GM18873 (cell line): ENCODE measurements around the gene ZNF48.

Experiments
- ATAC-seq: cut with Tn5 transposase; IDR thresholded peaks from one replicate; pipeline ENCODE4 v1.9.1; 2021; ENCODE audit warnings: mild to moderate bottlenecking, moderate library complexity, moderate number of reproducible peaks; ENCODE audit not compliant: unreplicated experiment, low FRiP score

ZNF48 gene

DNA sequence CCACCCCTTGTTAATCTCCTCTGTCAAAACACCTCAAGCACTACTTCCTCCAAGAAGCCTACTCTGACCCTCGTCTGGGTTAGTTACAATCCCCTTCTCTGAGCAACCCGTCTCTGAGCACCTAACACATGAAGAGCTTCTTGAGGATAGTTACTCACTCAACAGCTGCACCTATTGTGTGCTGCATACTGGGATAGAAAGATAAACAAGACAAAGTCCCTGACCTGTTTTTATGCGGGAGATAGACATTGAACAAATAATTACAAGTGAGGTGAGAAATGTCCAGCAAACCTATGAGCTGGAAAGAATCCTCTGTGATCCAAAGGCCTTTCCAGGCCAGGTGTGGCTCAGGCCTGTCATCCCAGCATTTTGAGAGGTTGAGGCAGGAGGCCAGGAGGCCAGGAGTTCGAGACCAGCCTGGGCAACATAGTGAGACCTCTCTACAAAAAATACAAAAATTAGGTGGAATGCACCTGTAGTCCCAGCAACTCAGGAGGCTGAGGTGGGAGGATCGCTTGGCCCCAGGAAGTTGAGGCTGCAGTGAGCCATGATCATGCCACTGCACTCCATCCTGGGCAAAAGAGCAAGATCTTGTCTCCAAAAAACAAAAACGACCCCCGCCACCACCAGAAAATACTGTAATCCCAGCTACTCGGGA is 6.7 kb downstream of the ZNF48 start:
- ATAC-seq = no peak

DNA sequence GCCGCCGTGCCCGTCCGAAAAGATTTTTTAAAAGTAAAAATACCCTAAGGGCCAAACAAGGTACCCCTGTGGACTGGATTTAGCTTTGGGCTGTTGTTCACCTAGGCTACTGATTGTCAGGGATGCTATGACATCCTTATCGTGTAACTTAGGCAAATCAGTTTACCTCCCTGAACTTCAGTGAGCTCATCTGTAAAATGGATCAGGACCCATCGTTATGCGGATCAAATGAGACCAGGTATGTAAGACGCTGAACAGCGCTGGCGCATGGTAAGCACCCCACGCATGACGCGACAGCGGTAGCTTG is 11.5 kb downstream of the ZNF48 start:
- ATAC-seq = no peak

DNA sequence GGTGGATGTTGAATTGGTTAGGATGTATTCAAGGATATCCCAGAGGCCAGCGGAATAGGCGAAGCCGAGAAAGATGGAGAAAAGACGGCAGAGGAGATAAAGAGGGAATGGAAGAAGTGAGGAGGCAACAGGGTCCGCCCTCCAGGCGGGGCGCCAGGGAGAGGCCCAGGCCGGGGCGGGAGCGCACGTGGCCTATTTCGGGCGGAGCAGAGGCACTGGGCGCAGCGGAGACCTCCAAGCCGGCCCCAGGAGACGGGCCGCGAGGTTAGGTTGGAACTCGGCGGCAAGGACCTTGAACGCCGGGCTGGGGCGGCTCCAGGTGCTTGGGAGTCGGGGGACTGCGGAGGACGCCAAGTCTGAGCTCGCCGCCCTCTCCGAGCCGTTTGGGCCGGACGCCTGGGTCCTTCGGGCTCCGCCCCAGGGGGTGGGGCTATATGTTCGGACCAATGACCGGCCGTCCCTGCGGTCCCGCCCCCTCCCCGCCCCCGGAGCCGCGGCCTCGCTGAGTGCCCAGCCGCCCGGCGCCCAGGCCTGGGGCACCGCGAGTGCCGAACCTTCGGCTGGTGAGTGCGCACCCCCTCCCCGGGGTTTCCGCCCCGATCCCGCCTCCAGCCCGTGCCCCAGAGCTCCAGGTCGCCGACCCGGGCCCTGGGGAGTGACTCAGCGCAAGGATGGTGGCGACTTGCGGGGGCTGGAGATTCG is 12.0 kb downstream of the ZNF48 start, which contains the start of gene ZNF771:
Gene ZNF771, plus strand, starts transcription at position 505 of the 702 bp plus-strand sequence. CDS start 448 bp downstream, outside the sequence.
- peak; percentile 64 for ATAC-seq

DNA sequence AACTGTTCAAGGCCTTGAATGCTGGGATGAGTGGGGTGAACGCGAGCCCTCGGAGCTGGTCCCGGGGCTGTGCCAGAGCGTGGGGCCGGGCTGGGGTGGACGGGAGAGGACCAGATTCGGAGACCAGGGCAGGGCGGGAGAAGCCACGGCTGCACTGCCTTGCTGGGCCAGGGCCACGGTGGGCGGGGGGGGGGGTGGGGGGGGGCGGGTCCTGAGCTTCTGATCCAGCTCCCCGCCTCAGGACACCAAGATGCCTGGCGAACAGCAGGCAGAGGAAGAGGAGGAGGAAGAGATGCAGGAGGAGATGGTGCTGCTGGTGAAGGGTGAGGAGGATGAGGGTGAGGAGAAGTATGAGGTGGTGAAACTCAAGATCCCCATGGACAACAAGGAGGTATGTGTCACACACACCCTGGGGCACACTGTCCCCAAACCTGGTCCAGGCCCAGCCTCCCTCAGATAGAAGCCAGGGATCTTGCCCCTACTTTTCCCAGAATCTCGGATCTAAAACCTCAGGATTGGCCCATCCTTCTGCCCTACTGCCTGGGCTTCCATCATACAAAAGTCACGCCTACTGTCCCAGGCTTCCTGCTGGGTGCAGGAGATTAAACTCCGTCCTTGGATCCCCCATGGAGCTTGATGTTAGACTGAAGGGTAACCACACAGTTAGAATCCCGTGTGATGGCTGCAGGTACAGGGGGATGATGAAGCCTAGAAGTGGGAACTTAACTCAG is 12.7 kb downstream of the ZNF48 start:
- no peak for ATAC-seq

DNA sequence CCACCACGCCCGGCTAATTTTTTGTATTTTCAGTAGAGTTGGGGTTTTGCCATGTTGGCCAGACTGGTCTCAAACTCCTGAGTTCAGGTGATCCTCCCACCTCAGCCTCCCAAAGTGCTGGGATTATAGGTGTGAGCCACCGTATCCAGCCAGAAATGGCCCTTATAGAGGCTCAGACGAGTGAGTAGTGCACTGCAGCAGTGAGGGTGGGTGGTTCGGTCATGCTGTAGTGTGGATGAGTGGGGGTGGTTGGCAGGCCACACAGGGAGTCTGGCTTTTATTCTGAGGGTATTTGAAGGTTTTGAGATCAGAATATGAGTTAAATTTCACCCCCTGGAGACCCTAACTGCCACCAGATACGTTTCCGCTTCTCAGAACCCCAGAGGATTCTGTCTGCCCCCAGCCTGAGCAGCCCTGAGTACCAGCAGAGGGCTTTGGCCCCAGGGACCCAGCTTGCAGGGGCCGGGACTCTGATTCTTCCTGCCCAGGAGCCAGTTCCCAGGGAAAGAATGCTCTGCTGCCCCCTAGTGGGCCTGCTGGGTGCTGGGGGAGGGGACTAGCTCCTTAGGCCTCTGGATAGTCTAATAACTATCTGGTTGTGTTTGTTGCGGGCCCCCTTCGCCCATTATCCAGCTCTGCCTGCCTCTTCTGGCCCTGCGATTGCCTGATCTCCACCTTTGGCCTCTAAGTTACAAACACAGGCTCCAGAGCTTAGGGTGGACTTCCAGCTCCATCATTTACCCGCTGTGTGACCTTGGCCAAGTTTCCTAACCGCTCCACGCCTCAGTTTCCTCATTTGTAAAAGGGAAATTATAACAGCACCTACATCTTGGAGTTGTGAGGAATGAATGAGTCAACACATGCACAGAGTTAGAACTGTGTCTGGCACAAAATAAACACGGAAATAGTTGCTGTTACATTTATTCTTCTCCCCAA is 14.2 kb downstream of the ZNF48 start:
- no peak for ATAC-seq

DNA sequence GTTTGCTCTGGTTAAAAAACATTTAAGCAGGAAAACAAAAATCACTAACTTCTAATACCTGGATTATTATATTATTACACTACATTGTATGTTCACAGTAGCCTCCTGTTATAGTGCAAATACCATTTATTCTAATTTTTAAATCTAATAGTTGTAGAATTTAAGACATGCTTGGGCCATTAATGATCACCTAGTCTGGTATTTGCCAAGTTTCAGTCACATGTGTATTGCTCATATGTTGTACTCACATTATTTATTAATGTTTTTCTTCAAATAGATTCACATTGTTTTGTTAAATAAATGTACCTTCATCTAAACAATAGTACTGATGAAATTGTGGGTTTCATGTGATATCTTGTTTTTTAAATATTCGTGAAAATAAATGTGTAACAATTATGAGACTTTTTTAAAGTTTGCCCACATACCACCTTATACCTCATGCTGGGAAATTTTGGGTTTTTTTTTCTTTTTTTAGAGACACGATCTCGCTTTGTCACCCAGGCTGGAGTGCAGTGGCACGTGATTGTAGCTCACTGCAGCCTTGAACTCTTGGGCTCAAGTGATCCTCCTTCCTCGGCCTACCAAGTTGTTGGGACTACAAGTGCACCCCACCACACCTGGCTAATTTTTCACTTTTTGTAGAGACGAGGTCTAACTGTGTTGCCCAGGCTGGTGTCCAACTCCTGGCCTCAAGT is 18.0 kb downstream of the ZNF48 start:
- no peak for ATAC-seq

DNA sequence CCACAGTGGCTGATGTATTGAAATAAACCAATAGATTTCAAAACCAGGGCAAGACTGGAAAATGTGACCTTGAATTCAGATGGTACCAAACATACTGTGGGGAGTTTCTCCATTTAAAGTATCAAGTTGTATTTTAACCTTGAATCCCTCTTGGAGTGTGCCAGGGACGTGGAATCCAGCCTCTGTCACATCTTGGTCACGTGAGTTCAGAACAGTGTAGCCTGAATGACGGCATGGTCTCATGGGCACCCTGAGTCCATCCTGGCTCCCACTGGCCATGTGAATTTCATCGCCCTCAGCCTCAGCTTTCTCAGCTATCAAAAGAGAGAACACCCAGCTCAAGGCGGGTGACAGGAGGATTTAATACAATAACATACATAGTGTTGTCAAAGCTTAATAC is 18.9 kb downstream of the ZNF48 start:
- no peak for ATAC-seq

DNA sequence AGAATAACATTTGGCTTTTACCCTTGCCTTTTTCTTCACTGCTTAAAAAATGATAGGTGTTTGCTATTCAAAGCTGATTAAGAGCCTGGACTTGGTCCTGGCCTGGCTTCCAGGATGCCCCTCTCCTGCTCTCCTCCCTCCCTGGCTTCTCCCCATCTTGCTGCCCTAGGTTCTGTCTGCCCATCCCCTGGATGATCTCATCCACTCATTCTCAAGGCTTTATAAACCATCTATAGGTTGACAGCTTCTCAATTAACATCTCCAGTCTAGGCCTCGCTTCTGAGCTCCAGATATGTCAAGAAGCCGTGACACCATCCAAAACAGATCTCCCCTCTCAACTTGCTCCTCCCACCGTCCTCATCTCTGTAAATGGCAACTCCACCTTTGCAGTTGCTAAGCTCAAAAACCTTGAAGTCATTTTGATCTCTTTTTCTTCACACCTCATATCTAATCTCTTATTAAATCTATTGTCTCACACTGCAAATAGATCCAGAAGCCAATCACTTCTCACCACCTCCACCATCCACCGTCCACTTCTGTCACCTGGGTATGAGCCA is 20.9 kb downstream of the ZNF48 start:
- ATAC-seq = no peak

DNA sequence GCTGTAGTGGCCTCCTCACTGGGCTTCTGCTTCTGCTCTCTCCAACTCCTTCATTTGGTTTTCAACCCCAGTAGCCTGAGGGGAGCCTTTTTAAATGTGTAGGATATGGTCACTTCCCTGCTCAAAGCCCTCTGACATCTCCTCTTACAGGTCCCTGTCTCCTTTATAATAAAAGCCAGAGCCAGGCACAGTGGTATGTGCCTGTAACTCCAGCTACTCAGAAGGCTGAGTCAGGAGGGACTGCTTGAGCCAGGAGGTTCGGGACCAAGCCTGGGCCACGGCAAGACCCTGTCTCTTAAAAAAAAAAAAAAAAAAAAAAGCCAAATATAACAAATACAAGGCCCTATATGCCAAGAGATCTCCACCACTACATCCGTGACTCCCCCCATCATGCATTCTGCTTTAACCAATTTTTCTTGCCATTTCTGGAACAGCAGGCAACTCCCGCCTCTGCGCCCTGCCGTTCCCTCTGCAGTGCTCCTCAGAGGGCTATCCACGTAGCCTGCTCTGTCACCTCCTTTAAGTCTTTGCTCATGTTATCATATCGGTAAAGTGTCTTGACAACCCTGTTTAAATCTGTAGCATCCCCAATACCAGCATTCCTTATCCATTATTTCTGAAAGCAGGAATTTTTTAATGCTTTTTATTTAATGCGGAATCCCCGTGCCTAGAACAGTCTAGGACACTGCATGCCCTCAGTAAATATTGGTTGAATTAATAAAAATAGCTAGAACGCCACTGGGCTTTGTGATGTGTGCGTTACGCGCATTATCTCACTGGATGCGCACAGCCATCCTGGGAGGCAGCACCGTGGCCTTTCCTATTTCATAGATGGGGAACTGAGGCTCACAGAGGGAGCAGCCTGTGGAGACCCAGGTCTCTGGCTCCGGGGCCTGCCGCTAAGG is 21.7 kb downstream of the ZNF48 start:
- no peak for ATAC-seq

DNA sequence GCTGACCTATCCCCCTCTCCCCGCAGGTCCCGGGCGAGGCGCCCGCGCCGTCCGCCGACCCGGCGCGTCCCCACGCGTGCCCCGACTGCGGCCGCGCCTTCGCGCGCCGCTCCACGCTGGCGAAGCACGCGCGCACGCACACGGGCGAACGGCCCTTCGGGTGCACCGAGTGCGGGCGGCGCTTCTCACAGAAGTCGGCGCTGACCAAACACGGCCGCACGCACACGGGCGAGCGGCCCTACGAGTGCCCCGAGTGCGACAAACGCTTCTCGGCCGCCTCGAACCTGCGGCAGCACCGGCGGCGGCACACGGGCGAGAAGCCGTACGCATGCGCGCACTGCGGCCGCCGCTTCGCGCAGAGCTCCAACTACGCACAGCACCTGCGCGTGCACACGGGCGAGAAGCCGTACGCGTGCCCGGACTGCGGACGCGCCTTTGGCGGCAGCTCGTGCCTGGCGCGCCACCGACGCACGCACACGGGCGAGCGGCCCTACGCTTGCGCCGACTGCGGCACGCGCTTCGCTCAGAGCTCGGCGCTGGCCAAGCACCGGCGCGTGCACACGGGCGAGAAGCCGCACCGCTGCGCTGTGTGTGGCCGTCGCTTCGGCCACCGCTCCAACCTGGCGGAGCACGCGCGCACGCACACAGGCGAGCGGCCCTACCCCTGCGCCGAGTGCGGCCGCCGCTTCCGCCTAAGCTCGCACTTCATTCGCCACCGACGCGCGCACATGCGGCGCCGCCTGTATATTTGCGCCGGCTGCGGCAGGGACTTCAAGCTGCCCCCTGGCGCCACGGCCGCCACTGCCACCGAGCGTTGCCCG is 22.5 kb downstream of the ZNF48 start:
- ATAC-seq = peak; percentile 62

DNA sequence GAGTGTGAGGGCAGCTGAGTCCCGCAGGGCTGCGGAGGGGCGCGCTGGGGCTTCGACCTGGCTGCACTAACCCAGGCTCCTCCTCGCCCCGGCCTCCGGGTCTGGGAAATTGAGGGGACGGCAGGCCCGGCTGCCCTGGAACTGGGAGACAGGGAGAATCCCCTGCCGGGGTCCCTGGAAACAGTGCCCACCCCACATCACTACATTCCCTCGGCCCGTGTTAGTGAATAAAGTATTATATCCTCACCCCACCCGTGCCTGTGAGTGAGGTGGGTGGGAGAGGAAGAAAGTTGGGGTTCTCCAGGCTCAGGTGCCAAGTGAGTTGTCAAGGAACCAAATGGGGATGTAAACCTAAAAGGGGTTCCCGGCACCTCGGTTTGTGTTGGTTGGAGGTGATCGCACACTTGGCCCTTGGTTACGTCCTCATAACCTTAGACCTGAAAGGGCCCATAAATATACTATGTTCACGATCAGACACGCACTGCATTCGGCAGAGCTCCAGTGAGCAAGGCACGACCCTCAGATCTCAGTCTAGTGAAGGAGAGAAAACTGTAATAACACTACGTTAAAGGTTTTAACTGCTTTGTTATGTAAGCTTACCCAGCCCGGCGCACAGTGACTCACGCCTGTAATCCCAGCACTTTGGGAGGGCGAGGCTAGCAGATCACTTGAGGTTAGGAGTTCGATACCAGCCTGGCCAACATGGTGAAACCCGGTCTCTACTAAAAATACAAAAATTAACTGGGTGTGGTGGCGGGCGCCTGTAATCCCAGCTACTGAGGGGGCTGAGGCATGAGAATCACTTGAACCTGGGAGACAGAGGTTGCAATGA is 23.3 kb downstream of the ZNF48 start:
- ATAC-seq = no peak

DNA sequence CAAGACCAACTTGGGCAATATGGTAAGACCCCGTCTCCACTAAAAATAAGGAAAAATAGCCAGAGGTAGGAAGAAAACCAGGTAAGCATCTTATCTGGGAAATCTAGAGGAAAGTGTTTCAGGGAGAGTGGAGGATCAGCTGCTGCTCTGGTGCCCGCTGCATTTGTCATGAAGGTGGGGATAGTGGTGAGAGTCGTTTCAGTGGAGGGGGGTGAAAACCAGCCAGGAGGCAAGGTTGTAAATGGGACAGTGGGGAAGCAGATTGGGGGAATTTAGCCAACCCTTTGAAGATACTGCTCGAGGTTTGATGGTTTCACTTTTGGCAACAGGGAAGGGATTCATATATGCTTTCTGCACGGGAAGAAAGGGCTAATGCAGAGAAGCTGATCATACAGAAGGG is 25.8 kb downstream of the ZNF48 start:
- ATAC-seq = no peak

DNA sequence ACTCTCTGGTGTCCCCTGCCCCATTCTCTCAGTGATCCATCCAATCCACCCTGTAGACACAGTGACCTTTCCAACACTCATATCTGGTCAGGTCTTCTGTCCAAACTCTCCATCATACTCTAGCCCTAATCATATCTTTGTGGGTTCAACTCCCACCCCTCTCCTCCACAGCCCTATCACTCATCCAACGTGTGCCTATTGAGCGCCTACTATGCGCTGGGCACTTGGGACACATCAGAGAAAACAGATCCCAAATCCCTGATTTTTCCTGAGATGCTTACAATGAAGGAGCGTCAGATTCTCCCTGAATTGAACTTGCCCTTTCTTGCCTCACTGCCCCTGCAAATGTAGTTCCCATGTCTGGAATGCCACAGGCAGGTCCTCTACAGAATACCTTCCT is 32.8 kb downstream of the ZNF48 start:
- ATAC-seq = no peak

DNA sequence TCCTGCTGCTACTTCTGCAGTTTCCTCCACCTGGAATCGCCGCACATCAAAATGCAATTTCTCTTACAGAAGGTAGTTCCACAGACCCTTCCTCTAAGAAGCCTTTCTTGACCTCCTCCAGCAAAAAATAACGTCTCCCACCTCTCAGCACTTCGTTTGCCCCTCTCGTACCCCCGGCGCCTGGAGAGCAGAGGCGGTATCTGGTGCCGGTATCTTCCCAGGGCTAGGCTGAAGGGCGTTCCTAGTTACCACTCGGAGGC is 34.1 kb downstream of the ZNF48 start:
- ATAC-seq = no peak

DNA sequence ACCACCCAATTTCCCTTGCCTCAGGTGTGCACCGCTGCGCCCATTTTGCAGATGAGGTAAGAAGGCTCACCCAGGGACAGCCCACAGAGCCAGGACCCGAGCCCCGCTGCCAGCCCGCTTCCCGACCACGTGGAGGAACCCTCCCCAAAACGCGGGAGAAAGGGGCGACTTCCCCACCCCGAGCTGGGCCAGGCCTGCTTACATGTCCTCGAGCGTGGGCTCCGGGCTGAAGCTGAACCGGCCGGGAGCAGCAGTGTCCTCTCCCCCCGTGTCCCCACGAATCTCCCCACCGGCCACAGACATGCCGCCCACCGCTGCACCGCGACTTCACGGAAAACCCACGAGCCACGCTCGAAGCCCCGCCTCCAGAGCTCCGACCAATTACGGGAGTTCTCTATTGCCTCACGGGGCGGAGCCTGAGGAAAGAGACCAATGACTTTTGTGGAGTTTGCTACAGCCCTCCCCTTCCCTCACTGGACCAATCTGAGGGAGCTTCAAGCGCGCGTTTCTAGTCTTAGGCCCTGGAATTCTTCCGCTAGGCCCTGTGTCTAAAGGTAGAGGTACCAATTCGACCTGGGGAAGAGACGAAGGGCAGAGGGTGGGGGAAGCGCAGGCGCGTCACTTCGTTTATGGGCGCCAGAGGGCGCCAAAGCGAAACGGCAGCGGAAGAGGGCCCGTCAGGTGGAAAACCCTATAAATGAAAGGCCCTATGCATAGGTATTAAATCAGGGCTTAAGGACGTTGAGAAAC is 34.6 kb downstream of the ZNF48 start, which contains the start of gene DCTPP1:
Gene DCTPP1, minus strand, starts transcription at position 353 of the 750 bp plus-strand sequence. Its CDS starts 50 bp downstream, at position 303.
- peak; percentile 95 for ATAC-seq

DNA sequence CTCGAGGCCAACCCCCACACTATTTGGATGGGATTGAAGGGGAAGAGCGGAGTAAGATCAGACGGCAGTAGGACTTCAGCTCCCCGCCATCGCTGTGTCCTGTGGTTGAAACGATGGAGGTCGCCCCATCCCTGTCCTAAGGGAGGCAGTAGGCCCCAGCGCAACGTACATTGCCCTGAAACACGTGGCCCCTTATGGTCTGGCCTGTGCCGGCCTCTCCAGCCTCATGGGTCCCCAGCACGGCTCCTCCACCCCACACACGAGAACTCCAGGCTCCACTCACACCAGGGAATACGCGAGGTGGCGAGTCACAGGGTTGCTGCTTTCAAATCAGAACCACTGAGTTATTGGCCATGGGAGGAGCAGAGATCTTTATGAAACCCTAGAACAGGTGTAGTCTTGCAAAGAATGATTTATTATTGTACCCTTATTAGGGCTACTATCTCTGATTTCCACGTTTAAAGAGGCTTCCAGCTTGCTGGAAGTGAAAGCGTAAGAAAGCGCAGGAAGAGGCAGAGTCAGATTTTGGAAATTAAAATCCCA is 35.3 kb downstream of the ZNF48 start:
- no peak for ATAC-seq
